Kidney epithelial cell (primary cell): ENCODE measurements around the gene GCG. TPM values are rescaled to one million over a fixed set of nuclear protein-coding genes. Genes with fewer than 3 reads are reported as not detected.
A peak's percentile ranks its signal among the peaks of the same experiment; 100 is the strongest.

Source experiments
- DNase-seq: peaks from one replicate; pipeline ENCODE4 v3.0.0-alpha.2; 2010; ENCODE audit warnings: low read depth
- H3K27me3 ChIP-seq: 2 replicates; pipeline ENCODE4 v1.6.0; 2011; ENCODE audit warnings: low read length; ENCODE audit not compliant: control insufficient read depth, insufficient read depth
- H3K36me3 ChIP-seq: 2 replicates; pipeline ENCODE4 v1.5.1; 2011; ENCODE audit warnings: low read length; ENCODE audit not compliant: control insufficient read depth, insufficient read depth
- H3K4me3 ChIP-seq: 2 replicates; pipeline ENCODE4 v1.5.1; 2011; ENCODE audit warnings: low read depth, mild to moderate bottlenecking, control low read depth, low read length
- CTCF ChIP-seq: IDR thresholded peaks from 2 replicates; pipeline ENCODE4 v1.5.1; 2011; ENCODE audit warnings: mild to moderate bottlenecking, moderate library complexity, low read length, control low read depth, inconsistent platforms; ENCODE audit not compliant: insufficient read depth, poor library complexity, severe bottlenecking
- total RNA-seq: library from RNA; depleted of rRNA; stranded (reverse); fragments of >200 nt; gene quantifications from 2 replicates; pipeline ENCODE4 v1.2.3, GENCODE V29; 2015

The GCG gene
- total RNA-seq, 1 donor from 2014 or later: not detected

GRCh38 chr2:162125138-162125537 lies 26.9 kb downstream of the GCG start:
- H3K27me3 ChIP-seq: no peaks in the 10 kb centered on the region
- no peak for DNase-seq
- no peak overlapping the region for H3K4me3 ChIP-seq
- no peak for TF ChIP-seq CTCF
- H3K36me3 ChIP-seq: no peaks in the 10 kb centered on the region

GRCh38 chr2:162123806-162124758 lies 28.0 kb downstream of the GCG start:
- no peaks in the 10 kb centered on the region for H3K36me3 ChIP-seq
- TF ChIP-seq CTCF: peak; percentile 44
- no peaks in the 10 kb centered on the region for H3K27me3 ChIP-seq
- H3K4me3 ChIP-seq: no peak overlapping the region
- DNase-seq: no peak

GRCh38 chr2:162118166-162119031 lies 33.6 kb downstream of the GCG start:
- H3K36me3 ChIP-seq: no peaks in the 10 kb centered on the region
- H3K27me3 ChIP-seq: no peaks in the 10 kb centered on the region
- no peak for TF ChIP-seq CTCF
- DNase-seq: no peak
- no peak overlapping the region for H3K4me3 ChIP-seq

- Histone ChIP-seq H3K27me3 (no peaks in the 10 kb centered on the region), H3K4me3 (no peak overlapping the region), H3K36me3 (no peaks in the 10 kb centered on the region)
- no peak for TF ChIP-seq CTCF
- DNase-seq: no peak
Measured at GRCh38 chr2:162116352-162116751, 35.7 kb downstream of the GCG start.

GRCh38 chr2:162115076-162115475 lies 37.0 kb downstream of the GCG start:
- TF ChIP-seq CTCF: no peak
- H3K4me3 ChIP-seq: no peak overlapping the region
- no peaks in the 10 kb centered on the region for H3K27me3 ChIP-seq
- no peaks in the 10 kb centered on the region for H3K36me3 ChIP-seq
- DNase-seq: no peak
